Endothelial cell (in vitro differentiated cells): Measurements from ENCODE around the gene CECR2. TPM values are rescaled to one million over a fixed set of nuclear protein-coding genes. Genes with fewer than 3 reads are reported as not detected.
"Not testable (repeated sequence)": the region's sequence is repeated elsewhere in the genome, so short reads cannot be mapped to it uniquely, and the experiment has no call there.

ENCODE experiments used
- DNase-seq: peaks from one replicate; pipeline ENCODE4 v3.0.0; 2021; ENCODE audit warnings: low spot score
- H3K27ac Mint-ChIP-seq: one replicate; pipeline ENCODE4 v1.8.0; 2021; ENCODE audit warnings: mixed read lengths, inconsistent platforms; ENCODE audit not compliant: unreplicated experiment
- H3K27me3 Mint-ChIP-seq: one replicate; pipeline ENCODE4 v1.8.0; 2021; ENCODE audit warnings: mild to moderate bottlenecking, moderate library complexity, mixed read lengths, inconsistent platforms; ENCODE audit not compliant: unreplicated experiment
- H3K36me3 Mint-ChIP-seq: one replicate; pipeline ENCODE4 v1.8.0; 2021; ENCODE audit warnings: mild to moderate bottlenecking, low read depth, mixed read lengths, inconsistent platforms; ENCODE audit not compliant: unreplicated experiment
- H3K4me1 Mint-ChIP-seq: one replicate; pipeline ENCODE4 v1.8.0; 2021; ENCODE audit warnings: mild to moderate bottlenecking, mixed read lengths, inconsistent platforms; ENCODE audit not compliant: unreplicated experiment
- H3K4me3 Mint-ChIP-seq: one replicate; pipeline ENCODE4 v1.8.0; 2021; ENCODE audit warnings: mild to moderate bottlenecking, mixed read lengths, inconsistent platforms; ENCODE audit not compliant: unreplicated experiment
- H3K9me3 Mint-ChIP-seq: one replicate; pipeline ENCODE4 v1.8.0; 2021; ENCODE audit warnings: mixed read lengths, inconsistent platforms; ENCODE audit not compliant: unreplicated experiment
- total RNA-seq: library from RNA; stranded (reverse); fragmentation: NEBNext Ultra II Directional; extraction: Animal tissue kit (Norgen Biotek cat#: 25700); gene quantifications from one replicate; pipeline ENCODE4 v1.2.1, GENCODE V29; 2021; ENCODE audit not compliant: unreplicated experiment
- TF ChIP-seq, protein P1 (sequence below): fragments of 200-600 bp; sonication (generic); IDR thresholded peaks from one replicate; pipeline ENCODE4 v1.5.0; 2021; ENCODE audit warnings: antibody characterized with exemption; ENCODE audit not compliant: unreplicated experiment

The CECR2 gene
- total RNA-seq, 1 donor from 2014 or later = 65.3 TPM

- Mint-ChIP-seq H3K4me3 (no peak overlapping the region), H3K27me3 (peaks cover 4% of the 10 kb centered on the region), H3K27ac (no peak overlapping the region), H3K9me3 (no peaks in the 10 kb centered on the region), H3K36me3 (peaks cover 6% of the 10 kb centered on the region), H3K4me1 (peaks cover 49% of the 10 kb centered on the region)
- TF ChIP-seq, protein P1, sequence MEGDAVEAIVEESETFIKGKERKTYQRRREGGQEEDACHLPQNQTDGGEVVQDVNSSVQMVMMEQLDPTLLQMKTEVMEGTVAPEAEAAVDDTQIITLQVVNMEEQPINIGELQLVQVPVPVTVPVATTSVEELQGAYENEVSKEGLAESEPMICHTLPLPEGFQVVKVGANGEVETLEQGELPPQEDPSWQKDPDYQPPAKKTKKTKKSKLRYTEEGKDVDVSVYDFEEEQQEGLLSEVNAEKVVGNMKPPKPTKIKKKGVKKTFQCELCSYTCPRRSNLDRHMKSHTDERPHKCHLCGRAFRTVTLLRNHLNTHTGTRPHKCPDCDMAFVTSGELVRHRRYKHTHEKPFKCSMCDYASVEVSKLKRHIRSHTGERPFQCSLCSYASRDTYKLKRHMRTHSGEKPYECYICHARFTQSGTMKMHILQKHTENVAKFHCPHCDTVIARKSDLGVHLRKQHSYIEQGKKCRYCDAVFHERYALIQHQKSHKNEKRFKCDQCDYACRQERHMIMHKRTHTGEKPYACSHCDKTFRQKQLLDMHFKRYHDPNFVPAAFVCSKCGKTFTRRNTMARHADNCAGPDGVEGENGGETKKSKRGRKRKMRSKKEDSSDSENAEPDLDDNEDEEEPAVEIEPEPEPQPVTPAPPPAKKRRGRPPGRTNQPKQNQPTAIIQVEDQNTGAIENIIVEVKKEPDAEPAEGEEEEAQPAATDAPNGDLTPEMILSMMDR = no peak
- DNase-seq = no peak
Measured at GRCh38 chr22:17418890-17419324, 49.6 kb downstream of the CECR2 start.

- peaks cover 4% of the 10 kb centered on the region for H3K27me3 Mint-ChIP-seq
- peaks cover 6% of the 10 kb centered on the region for H3K36me3 Mint-ChIP-seq
- DNase-seq = no peak
- peak overlapping the region; percentile 1 for H3K27ac Mint-ChIP-seq
- TF ChIP-seq, protein P1 = no peak
- peaks cover 49% of the 10 kb centered on the region for H3K4me1 Mint-ChIP-seq
- H3K4me3 Mint-ChIP-seq = no peak overlapping the region
- no peaks in the 10 kb centered on the region for H3K9me3 Mint-ChIP-seq
Measured at GRCh38 chr22:17419348-17419747, 50.1 kb downstream of the CECR2 start.

DNA sequence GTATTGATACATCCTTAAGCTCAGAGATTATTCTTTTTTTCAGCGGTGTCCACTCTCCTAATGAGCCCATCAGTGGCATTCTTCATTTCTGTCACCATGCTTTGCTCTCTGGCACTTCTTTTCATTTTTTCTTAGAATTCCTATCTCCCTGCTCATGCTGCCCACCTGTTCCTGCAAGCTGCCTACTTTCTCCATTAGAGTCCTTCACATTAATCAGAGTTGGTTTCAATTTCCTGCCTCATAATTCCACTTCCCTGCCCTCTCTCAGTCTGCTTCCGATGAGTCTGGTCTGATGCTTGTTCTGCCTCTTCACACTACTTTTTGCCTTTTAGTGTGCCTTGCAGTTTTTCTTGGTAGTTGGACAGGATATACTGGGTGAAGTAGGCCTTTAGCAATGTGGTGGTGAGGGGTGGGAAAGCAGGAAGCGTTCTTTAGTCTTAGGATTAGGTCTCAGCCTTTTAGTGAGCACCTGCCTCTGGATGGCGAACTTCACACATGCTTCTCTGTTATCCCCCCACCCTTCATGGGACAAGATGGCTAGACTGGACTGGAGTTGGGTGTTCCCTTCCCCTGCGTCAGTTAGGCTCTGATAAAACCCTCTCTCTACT, 53.6 kb downstream of the CECR2 start:
- TF ChIP-seq, protein P1 = no peak
- no peak for DNase-seq
- H3K27me3 Mint-ChIP-seq = peaks cover 2% of the 10 kb centered on the region
- H3K9me3 Mint-ChIP-seq = no peaks in the 10 kb centered on the region
- peaks cover 6% of the 10 kb centered on the region for H3K36me3 Mint-ChIP-seq
- peak overlapping the region; percentile 55 for H3K27ac Mint-ChIP-seq
- peak overlapping the region; percentile 13 for H3K4me3 Mint-ChIP-seq
- H3K4me1 Mint-ChIP-seq = peaks cover 47% of the 10 kb centered on the region

DNA sequence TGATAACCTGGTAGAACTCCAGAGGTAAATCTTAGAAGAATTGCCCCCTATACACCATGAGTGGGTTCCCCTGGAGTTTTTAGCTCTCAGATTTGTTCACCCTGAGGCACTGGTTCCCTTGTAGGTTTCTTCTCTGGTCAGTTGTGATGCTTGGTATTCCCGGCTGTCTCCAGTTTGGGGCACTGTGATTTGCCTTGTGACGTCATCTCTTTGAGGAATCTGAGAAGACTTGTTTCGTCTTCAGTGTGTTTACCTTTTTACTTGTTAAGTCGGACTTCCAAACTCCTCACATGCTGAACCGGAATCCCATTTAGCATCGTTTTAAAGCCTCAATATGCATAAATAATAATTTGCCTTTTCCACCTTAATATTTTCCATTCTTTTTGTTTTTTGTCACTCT, 54.4 kb downstream of the CECR2 start:
- Mint-ChIP-seq H3K4me3 (no peak overlapping the region), H3K27ac (no peak overlapping the region), H3K9me3 (no peaks in the 10 kb centered on the region), H3K4me1 (peaks cover 42% of the 10 kb centered on the region), H3K36me3 (peaks cover 6% of the 10 kb centered on the region), H3K27me3 (peaks cover 2% of the 10 kb centered on the region)
- TF ChIP-seq, protein P1 = no peak
- no peak for DNase-seq

DNA sequence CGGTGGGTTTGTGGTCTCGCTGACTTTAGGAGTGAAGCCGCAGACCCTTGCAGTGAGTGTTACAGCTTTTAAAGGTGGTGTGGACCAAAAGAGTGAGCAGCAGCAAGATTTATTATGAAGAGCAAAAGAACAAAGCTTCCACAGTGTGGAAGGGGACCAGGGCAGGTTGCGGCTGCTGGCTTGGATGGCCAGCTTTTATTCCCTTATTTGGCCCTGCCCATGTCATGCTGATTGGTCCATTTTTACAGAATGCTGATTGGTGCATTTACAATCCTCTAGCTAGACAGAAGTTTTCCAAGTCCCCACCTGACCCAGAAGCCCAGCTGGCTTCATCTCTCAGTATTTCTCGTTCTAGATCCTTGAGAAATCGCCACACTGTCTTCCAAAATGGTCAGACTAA, 58.3 kb downstream of the CECR2 start:
- H3K36me3 Mint-ChIP-seq, H3K4me3 Mint-ChIP-seq, H3K27me3 Mint-ChIP-seq, H3K9me3 Mint-ChIP-seq, DNase-seq, H3K27ac Mint-ChIP-seq: not testable (repeated sequence)
- H3K4me1 Mint-ChIP-seq = peaks cover 46% of the 10 kb centered on the region
